NB4 (cell line): ENCODE data around the gene RPL14.

Experiments used
- DNase-seq: peaks from one replicate; pipeline ENCODE4 v3.0.0; 2010; ENCODE audit warnings: low read depth
- H3K4me3 ChIP-seq: one replicate; pipeline ENCODE4 v1.5.1; 2011; ENCODE audit warnings: mild to moderate bottlenecking, low read depth, low read length, moderate library complexity
- MYC ChIP-seq: IDR thresholded peaks from 2 replicates; pipeline ENCODE4 v1.6.1; 2011; ENCODE audit warnings: low read depth, low read length
- POLR2A ChIP-seq: IDR thresholded peaks from 2 replicates; pipeline ENCODE4 v1.6.1; 2011; ENCODE audit warnings: mild to moderate bottlenecking; ENCODE audit not compliant: insufficient read length; ENCODE audit errors: extremely low read depth
- TF ChIP-seq, protein P1 (sequence below): IDR thresholded peaks from 2 replicates; pipeline ENCODE4 v1.6.1; 2011; ENCODE audit warnings: low read depth, low read length
- TF ChIP-seq, protein P2 (sequence below): IDR thresholded peaks from one replicate; pipeline ENCODE4 v1.5.1; 2012; ENCODE audit warnings: low read depth, low read length

RPL14 gene

DNA sequence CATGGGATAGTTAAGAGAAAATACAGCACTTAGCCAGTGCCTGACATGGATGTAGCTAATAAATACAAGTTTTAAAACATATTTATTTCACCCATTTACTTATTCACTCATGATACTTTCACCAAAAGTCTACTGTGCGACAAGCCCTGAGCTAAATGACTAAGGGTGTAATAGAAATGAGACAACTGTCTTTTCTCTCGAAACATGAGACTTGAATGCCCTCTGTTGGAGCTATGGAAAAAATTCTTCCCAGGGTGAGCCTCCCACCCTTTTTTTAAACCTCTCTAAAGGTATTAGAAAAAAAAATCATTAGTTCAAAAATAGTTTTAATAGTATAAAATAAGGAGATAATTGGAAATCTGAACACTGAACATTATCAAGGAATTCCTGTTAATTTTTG is 24.3 kb upstream of the RPL14 start:
- TF ChIP-seq, protein P1, sequence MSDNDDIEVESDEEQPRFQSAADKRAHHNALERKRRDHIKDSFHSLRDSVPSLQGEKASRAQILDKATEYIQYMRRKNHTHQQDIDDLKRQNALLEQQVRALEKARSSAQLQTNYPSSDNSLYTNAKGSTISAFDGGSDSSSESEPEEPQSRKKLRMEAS = no peak
- TF ChIP-seq MYC (no peak), POLR2A (no peak)
- TF ChIP-seq, protein P2, sequence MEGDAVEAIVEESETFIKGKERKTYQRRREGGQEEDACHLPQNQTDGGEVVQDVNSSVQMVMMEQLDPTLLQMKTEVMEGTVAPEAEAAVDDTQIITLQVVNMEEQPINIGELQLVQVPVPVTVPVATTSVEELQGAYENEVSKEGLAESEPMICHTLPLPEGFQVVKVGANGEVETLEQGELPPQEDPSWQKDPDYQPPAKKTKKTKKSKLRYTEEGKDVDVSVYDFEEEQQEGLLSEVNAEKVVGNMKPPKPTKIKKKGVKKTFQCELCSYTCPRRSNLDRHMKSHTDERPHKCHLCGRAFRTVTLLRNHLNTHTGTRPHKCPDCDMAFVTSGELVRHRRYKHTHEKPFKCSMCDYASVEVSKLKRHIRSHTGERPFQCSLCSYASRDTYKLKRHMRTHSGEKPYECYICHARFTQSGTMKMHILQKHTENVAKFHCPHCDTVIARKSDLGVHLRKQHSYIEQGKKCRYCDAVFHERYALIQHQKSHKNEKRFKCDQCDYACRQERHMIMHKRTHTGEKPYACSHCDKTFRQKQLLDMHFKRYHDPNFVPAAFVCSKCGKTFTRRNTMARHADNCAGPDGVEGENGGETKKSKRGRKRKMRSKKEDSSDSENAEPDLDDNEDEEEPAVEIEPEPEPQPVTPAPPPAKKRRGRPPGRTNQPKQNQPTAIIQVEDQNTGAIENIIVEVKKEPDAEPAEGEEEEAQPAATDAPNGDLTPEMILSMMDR = no peak
- H3K4me3 ChIP-seq = no peak overlapping the region
- no peak for DNase-seq

DNA sequence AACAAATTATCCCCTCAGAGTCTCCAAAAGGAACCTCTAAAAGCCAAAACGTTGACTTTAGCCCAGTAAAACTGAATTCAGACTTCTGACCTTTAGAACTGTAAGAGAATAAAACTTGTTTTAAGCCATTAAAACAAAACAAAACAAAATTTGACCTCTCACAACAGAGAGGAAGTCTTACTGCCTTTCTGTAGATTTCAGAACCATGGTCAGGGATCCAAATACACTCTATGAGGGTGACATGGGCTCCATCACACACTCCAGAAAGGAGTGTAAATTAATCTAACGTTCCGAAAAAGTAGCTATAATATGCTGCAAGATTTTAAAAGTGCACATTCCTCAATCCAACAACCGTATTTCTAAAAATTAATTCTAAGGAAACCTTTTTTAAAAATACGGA is 19.2 kb upstream of the RPL14 start:
- no peak for DNase-seq
- no peak overlapping the region for H3K4me3 ChIP-seq
- TF ChIP-seq MYC = no peak
- TF ChIP-seq POLR2A = no peak
- TF ChIP-seq, protein P1 = no peak
- TF ChIP-seq, protein P2 = no peak

DNA sequence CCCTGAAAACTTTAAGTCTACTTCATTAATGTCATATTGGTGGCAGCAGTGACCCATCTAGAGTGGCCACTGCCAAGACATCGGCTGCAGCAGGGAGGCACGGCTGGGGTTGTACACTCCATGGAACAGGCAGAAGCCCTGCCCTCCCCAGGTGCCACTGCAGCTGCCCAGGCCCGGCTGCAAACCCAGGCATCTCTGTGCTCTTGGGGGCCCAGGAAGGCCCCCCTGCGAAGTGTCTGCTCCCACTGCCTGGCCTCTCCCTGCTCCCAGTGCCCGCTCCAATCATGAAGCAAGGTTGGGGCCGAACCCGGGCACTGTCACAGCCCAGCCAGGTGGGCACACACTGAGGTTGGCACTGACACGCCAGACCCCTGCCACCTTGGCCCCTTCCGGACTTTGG is 12.1 kb upstream of the RPL14 start:
- DNase-seq = no peak
- no peak overlapping the region for H3K4me3 ChIP-seq
- TF ChIP-seq, protein P2 = no peak
- TF ChIP-seq, protein P1 = no peak
- TF ChIP-seq MYC (no peak), POLR2A (no peak)

DNA sequence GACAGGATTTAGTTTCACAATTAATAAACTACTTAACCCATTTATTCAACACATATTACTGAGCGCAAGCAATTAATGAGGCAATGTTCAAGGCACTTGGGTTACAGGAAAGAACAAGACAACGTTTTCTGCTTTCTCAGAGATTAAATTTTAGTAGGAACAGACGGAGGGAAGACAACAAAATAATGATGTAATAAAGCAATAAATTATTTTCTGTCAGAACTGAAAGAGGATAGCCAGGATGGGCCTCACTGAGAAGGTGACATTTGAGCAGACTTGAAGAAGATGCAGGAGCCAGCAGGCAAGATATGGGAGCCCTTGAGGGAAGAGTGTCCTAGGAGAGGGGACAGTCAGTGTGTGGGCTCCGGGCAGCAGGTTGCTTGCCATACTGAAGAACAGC is 11.3 kb upstream of the RPL14 start:
- no peak overlapping the region for H3K4me3 ChIP-seq
- no peak for TF ChIP-seq MYC
- TF ChIP-seq, protein P2 = no peak
- no peak for DNase-seq

DNA sequence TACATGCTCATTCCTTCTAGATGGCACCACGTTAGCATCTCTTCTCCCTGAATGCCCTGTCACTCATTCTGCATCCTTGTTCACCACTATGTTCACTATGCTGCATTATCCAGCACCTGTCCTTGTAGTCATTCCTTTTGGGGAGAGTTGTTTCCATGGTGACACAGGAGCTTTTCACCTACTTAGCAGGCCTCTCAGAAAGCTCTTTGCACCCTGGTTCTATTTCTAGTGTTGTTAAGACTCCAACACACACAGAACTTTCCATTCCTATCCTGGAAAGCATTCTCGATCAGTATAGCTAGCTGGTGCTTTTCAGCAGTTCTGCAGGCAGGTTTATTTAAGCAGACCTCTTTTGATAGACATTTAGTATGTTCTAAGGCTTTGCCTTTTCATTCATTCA is 6.7 kb upstream of the RPL14 start:
- TF ChIP-seq, protein P1 = no peak
- no peak for TF ChIP-seq POLR2A
- TF ChIP-seq, protein P2 = no peak
- no peak for TF ChIP-seq MYC

DNA sequence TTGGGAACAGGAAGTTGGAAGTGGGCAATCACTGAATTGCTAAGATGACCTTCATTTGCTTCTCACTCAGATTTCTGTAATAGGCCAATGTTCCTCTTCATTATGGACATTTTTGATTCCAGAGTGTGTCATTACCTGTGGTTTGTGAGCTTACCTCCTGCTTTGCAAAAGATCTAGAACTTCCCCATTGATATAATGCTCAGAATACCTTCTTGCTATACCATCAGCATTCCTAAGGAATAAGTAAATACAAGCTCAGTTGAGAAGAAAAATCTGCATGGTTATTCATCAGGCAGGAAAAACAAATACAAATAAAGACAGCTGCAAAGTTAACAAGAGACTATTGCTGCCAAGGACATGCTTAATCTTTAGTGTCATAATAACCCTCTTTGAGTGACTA is 5.6 kb upstream of the RPL14 start:
- H3K4me3 ChIP-seq = no peak overlapping the region
- TF ChIP-seq MYC = no peak
- TF ChIP-seq, protein P1 = no peak
- no peak for DNase-seq

More for the DNA sequence above, 6.7 kb upstream of the RPL14 start:
- no peak for DNase-seq
- no peak overlapping the region for H3K4me3 ChIP-seq

DNA sequence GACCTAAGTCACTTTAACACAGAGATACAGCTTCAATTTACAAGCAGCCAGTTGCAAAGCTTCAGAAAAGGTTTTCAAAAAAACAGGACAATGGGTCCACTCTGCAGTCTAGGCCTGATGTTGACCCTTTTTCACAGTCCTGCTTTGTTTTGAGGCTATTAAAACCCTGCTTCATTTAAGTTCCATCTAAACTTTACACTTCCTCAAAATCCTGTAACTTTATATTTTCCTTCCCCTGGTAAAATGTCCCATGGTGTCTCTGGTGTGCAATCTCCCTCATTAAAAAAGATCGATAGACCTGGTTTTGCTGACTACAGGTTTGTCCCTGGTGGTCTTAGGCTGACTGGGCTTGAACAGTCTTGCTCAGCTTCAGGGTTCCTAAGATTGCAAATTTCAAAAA is 5.1 kb upstream of the RPL14 start:
- H3K4me3 ChIP-seq = peak overlapping the region; percentile 79
- no peak for DNase-seq
- TF ChIP-seq, protein P2 = no peak
- TF ChIP-seq, protein P1 = no peak
- no peak for TF ChIP-seq POLR2A
